ENCODE results near the gene KCNC3.

KCNC3 gene

GRCh38 chr19:50329146-50329925, at the start of gene KCNC3:
Gene KCNC3 (minus strand): TSS chr19:50329377. CDS start chr19:50329082, 295 bp downstream.
- Histone ChIP-seq H3K4me3 (ENCODE audit: low read length in 2 of 2) (peak within 1 kb of the TSS; percentile 33 to 59), H3K9me3 (ENCODE audit: control insufficient read depth in 2 of 2, low read length in 2 of 2) (no peaks in the 10 kb centered on the region), H3K4me1 (ENCODE audit: control insufficient read depth in 2 of 2, insufficient read depth in 2 of 2, low read length in 2 of 2) (peaks cover 24 to 27% of the 10 kb centered on the region in 2 donors), H3K27ac (ENCODE audit: low read depth in 2 of 2, low read length in 2 of 2) (peak within 1 kb of the TSS in 1 of 2 donors; percentile 38), H3K36me3 (ENCODE audit: control insufficient read depth in 2 of 2, insufficient read depth in 2 of 2, low read length in 2 of 2) (no peaks in the 10 kb centered on the region), H3K9ac (ENCODE audit: low read depth in 1 of 2, low read length in 2 of 2) (peak within 1 kb of the TSS in 1 of 2 donors; percentile 32), H3K27me3 (ENCODE audit: control insufficient read depth in 2 of 2, insufficient read depth in 2 of 2, low read length in 2 of 2) (peaks cover 27 to 35% of the 10 kb centered on the region in 2 donors)

GRCh38 chr19:50378863-50379236, 49.7 kb upstream of the KCNC3 start:
- no peak overlapping the region for H3K27ac ChIP-seq (ENCODE audit: low read depth in 2 of 2, low read length in 2 of 2)
- H3K9ac ChIP-seq (ENCODE audit: low read depth in 1 of 2, low read length in 2 of 2): no peak overlapping the region
- no peaks in the 10 kb centered on the region for H3K27me3 ChIP-seq (ENCODE audit: control insufficient read depth in 2 of 2, insufficient read depth in 2 of 2, low read length in 2 of 2)
- H3K36me3 ChIP-seq (ENCODE audit: control insufficient read depth in 2 of 2, insufficient read depth in 2 of 2, low read length in 2 of 2): peaks cover 49 to 52% of the 10 kb centered on the region in 2 donors
- H3K9me3 ChIP-seq (ENCODE audit: control insufficient read depth in 2 of 2, low read length in 2 of 2): no peaks in the 10 kb centered on the region
- H3K4me3 ChIP-seq (ENCODE audit: low read length in 2 of 2): no peak overlapping the region
- peaks cover 6 to 10% of the 10 kb centered on the region in 2 donors for H3K4me1 ChIP-seq (ENCODE audit: control insufficient read depth in 2 of 2, insufficient read depth in 2 of 2, low read length in 2 of 2)

GRCh38 chr19:50378169-50378862, 49.1 kb upstream of the KCNC3 start:
- Histone ChIP-seq H3K36me3 (ENCODE audit: control insufficient read depth in 2 of 2, insufficient read depth in 2 of 2, low read length in 2 of 2) (peaks cover 49 to 52% of the 10 kb centered on the region in 2 donors), H3K4me3 (ENCODE audit: low read length in 2 of 2) (no peak overlapping the region), H3K27ac (ENCODE audit: low read depth in 2 of 2, low read length in 2 of 2) (no peak overlapping the region)

GRCh38 chr19:50377517-50377916, 48.3 kb upstream of the KCNC3 start:
- H3K9ac ChIP-seq (ENCODE audit: low read depth in 1 of 2, low read length in 2 of 2): no peak overlapping the region
- peaks cover 48 to 51% of the 10 kb centered on the region in 2 donors for H3K36me3 ChIP-seq (ENCODE audit: control insufficient read depth in 2 of 2, insufficient read depth in 2 of 2, low read length in 2 of 2)
- no peak overlapping the region for H3K27ac ChIP-seq (ENCODE audit: low read depth in 2 of 2, low read length in 2 of 2)
- no peaks in the 10 kb centered on the region for H3K27me3 ChIP-seq (ENCODE audit: control insufficient read depth in 2 of 2, insufficient read depth in 2 of 2, low read length in 2 of 2)
- peaks cover 0 to 4% of the 10 kb centered on the region in 2 donors for H3K4me1 ChIP-seq (ENCODE audit: control insufficient read depth in 2 of 2, insufficient read depth in 2 of 2, low read length in 2 of 2)
- no peaks in the 10 kb centered on the region for H3K9me3 ChIP-seq (ENCODE audit: control insufficient read depth in 2 of 2, low read length in 2 of 2)
- no peak overlapping the region for H3K4me3 ChIP-seq (ENCODE audit: low read length in 2 of 2)

More at GRCh38 chr19:50378169-50378862, 49.1 kb upstream of the KCNC3 start:
- Histone ChIP-seq H3K4me1 (ENCODE audit: control insufficient read depth in 2 of 2, insufficient read depth in 2 of 2, low read length in 2 of 2) (peaks cover 1 to 5% of the 10 kb centered on the region in 2 donors), H3K9me3 (ENCODE audit: control insufficient read depth in 2 of 2, low read length in 2 of 2) (no peaks in the 10 kb centered on the region), H3K9ac (ENCODE audit: low read depth in 1 of 2, low read length in 2 of 2) (no peak overlapping the region), H3K27me3 (ENCODE audit: control insufficient read depth in 2 of 2, insufficient read depth in 2 of 2, low read length in 2 of 2) (no peaks in the 10 kb centered on the region)

GRCh38 chr19:50377051-50377461, 47.9 kb upstream of the KCNC3 start:
- peaks cover 45 to 47% of the 10 kb centered on the region in 2 donors for H3K36me3 ChIP-seq (ENCODE audit: control insufficient read depth in 2 of 2, insufficient read depth in 2 of 2, low read length in 2 of 2)
- no peak overlapping the region for H3K4me3 ChIP-seq (ENCODE audit: low read length in 2 of 2)
- H3K27me3 ChIP-seq (ENCODE audit: control insufficient read depth in 2 of 2, insufficient read depth in 2 of 2, low read length in 2 of 2): no peaks in the 10 kb centered on the region
- H3K9ac ChIP-seq (ENCODE audit: low read depth in 1 of 2, low read length in 2 of 2): no peak overlapping the region
- H3K27ac ChIP-seq (ENCODE audit: low read depth in 2 of 2, low read length in 2 of 2): no peak overlapping the region
- no peaks in the 10 kb centered on the region for H3K9me3 ChIP-seq (ENCODE audit: control insufficient read depth in 2 of 2, low read length in 2 of 2)
- peaks cover 0 to 4% of the 10 kb centered on the region in 2 donors for H3K4me1 ChIP-seq (ENCODE audit: control insufficient read depth in 2 of 2, insufficient read depth in 2 of 2, low read length in 2 of 2)

- peaks cover 40 to 41% of the 10 kb centered on the region in 2 donors for H3K36me3 ChIP-seq (ENCODE audit: control insufficient read depth in 2 of 2, insufficient read depth in 2 of 2, low read length in 2 of 2)
- H3K27me3 ChIP-seq (ENCODE audit: control insufficient read depth in 2 of 2, insufficient read depth in 2 of 2, low read length in 2 of 2): no peaks in the 10 kb centered on the region
- H3K27ac ChIP-seq (ENCODE audit: low read depth in 2 of 2, low read length in 2 of 2): peak within 1 kb of the TSS; percentile 97 to 99
- peak within 1 kb of the TSS; percentile 86 to 87 for H3K9ac ChIP-seq (ENCODE audit: low read depth in 1 of 2, low read length in 2 of 2)
- H3K9me3 ChIP-seq (ENCODE audit: control insufficient read depth in 2 of 2, low read length in 2 of 2): no peaks in the 10 kb centered on the region
- peak within 1 kb of the TSS; percentile 89 to 94 for H3K4me3 ChIP-seq (ENCODE audit: low read length in 2 of 2)
- H3K4me1 ChIP-seq (ENCODE audit: control insufficient read depth in 2 of 2, insufficient read depth in 2 of 2, low read length in 2 of 2): peaks cover 0 to 4% of the 10 kb centered on the region in 2 donors
These were observed 47.2 kb upstream of the KCNC3 start, which contains the start of gene NR1H2 for GRCh38 chr19:50376166-50377050. Gene NR1H2 (plus strand): TSS chr19:50376457. CDS start chr19:50377606, 1,149 bp downstream.

GRCh38 chr19:50371914-50372475, 42.8 kb upstream of the KCNC3 start:
- H3K4me1 ChIP-seq (ENCODE audit: control insufficient read depth in 2 of 2, insufficient read depth in 2 of 2, low read length in 2 of 2): peaks cover 0 to 9% of the 10 kb centered on the region in 2 donors
- H3K9me3 ChIP-seq (ENCODE audit: control insufficient read depth in 2 of 2, low read length in 2 of 2): no peaks in the 10 kb centered on the region
- no peak overlapping the region for H3K9ac ChIP-seq (ENCODE audit: low read depth in 1 of 2, low read length in 2 of 2)
- H3K36me3 ChIP-seq (ENCODE audit: control insufficient read depth in 2 of 2, insufficient read depth in 2 of 2, low read length in 2 of 2): no peaks in the 10 kb centered on the region
- H3K27ac ChIP-seq (ENCODE audit: low read depth in 2 of 2, low read length in 2 of 2): no peak overlapping the region
- H3K4me3 ChIP-seq (ENCODE audit: low read length in 2 of 2): no peak overlapping the region
- H3K27me3 ChIP-seq (ENCODE audit: control insufficient read depth in 2 of 2, insufficient read depth in 2 of 2, low read length in 2 of 2): no peaks in the 10 kb centered on the region

GRCh38 chr19:50368649-50369570, 39.7 kb upstream of the KCNC3 start:
- H3K27ac ChIP-seq (ENCODE audit: low read depth in 2 of 2, low read length in 2 of 2): peak overlapping the region; percentile 74 to 86
- no peaks in the 10 kb centered on the region for H3K27me3 ChIP-seq (ENCODE audit: control insufficient read depth in 2 of 2, insufficient read depth in 2 of 2, low read length in 2 of 2)
- H3K36me3 ChIP-seq (ENCODE audit: control insufficient read depth in 2 of 2, insufficient read depth in 2 of 2, low read length in 2 of 2): no peaks in the 10 kb centered on the region

More at GRCh38 chr19:50368649-50369570, 39.7 kb upstream of the KCNC3 start:
- Histone ChIP-seq H3K4me3 (ENCODE audit: low read length in 2 of 2) (peak overlapping the region; percentile 95 to 98), H3K9me3 (ENCODE audit: control insufficient read depth in 2 of 2, low read length in 2 of 2) (no peaks in the 10 kb centered on the region), H3K4me1 (ENCODE audit: control insufficient read depth in 2 of 2, insufficient read depth in 2 of 2, low read length in 2 of 2) (peaks cover 0 to 5% of the 10 kb centered on the region in 2 donors), H3K9ac (ENCODE audit: low read depth in 1 of 2, low read length in 2 of 2) (peak overlapping the region; percentile 74 to 87)
